Ascending aorta (tissue), 2 donors: ENCODE data around the gene SS18. TPM values are rescaled to one million over a fixed set of nuclear protein-coding genes. Genes with fewer than 3 reads are reported as not detected.

Source experiments
- DNase-seq, 2 donors: peaks; one replicate each; pipeline ENCODE4 v3.0.0-alpha.2; 2019; ENCODE audit warnings: low spot score in 2 of 2
- H3K27ac ChIP-seq, 2 donors: fragments of 200-600 bp; sonication (generic); one replicate each; pipeline ENCODE4 v1.5.1; 2016 to 2017; ENCODE audit warnings: mild to moderate bottlenecking in 1 of 2
- H3K27me3 ChIP-seq: fragments of 200-600 bp; sonication (generic); one replicate; pipeline ENCODE4 v1.5.1; 2017
- H3K36me3 ChIP-seq, 2 donors: fragments of 200-600 bp; sonication (generic); one replicate each; pipeline ENCODE4 v1.5.1; 2016
- H3K4me1 ChIP-seq, 2 donors: fragments of 200-600 bp; sonication (generic); one replicate each; pipeline ENCODE4 v1.5.1; 2016 to 2017; ENCODE audit warnings: mild to moderate bottlenecking in 1 of 2
- H3K4me3 ChIP-seq, 2 donors: fragments of 200-600 bp; sonication (generic); one replicate each; pipeline ENCODE4 v1.5.1; 2016 to 2017; ENCODE audit warnings: mild to moderate bottlenecking in 1 of 2
- H3K9me3 ChIP-seq, 2 donors: fragments of 200-600 bp; sonication (generic); one replicate each; pipeline ENCODE4 v1.5.1; 2016
- CTCF ChIP-seq, 3 experiments: fragments of 200-600 bp in 2 of 3; fragments of 450-650 bp in 1 of 3; sonication (generic) in 2 of 3; IDR thresholded peaks; one replicate each; pipeline ENCODE4 v1.5.1; 2016 to 2019; ENCODE audit warnings: antibody characterized with exemption in 3 of 3, mild to moderate bottlenecking in 1 of 3, moderate library complexity in 1 of 3
- intact Hi-C: fragments of 100-400 bp; cut with DNase I; formaldehyde crosslinking; loops from one replicate; pipeline ENCODE4 v1.15.1; 2023
- total RNA-seq: library from RNA; depleted of rRNA; stranded (reverse); fragments of >200 nt; gene quantifications from one replicate; pipeline ENCODE4 v1.1.0, GENCODE V29; 2016

SS18 gene
- total RNA-seq, 1 donor from 2014 or later = 31.0 TPM

GRCh38 chr18:26091047-26091630 lies 726 bp upstream of the SS18 start:
- TF ChIP-seq CTCF (IDR thresholded peaks at IDR 0.05) = no peak
- Histone ChIP-seq H3K9me3 (no peaks in the 10 kb centered on the region), H3K36me3 (peaks cover 6 to 9% of the 10 kb centered on the region in 2 donors), H3K4me1 (peaks cover 0 to 13% of the 10 kb centered on the region in 2 donors), H3K4me3 (peak overlapping the region; percentile 79 to 94), H3K27me3 (no peaks in the 10 kb centered on the region), H3K27ac (peak overlapping the region; percentile 97 to 99)
- peak in 1 of 2 donors; percentile 81 for DNase-seq
- intact Hi-C loops = loop anchor here (2.0 to 5.0 kb wide), 3 partner anchors 456 to 744 kb away; partner anchors contain the start of gene KCTD1

GRCh38 chr18:26089293-26090129 lies 902 bp downstream of the SS18 start:
- Histone ChIP-seq H3K36me3 (peaks cover 9 to 21% of the 10 kb centered on the region in 2 donors), H3K4me3 (peak overlapping the region; percentile 79 to 94), H3K27ac (peak overlapping the region; percentile 97 to 99), H3K9me3 (no peaks in the 10 kb centered on the region), H3K27me3 (no peaks in the 10 kb centered on the region), H3K4me1 (peaks cover 0 to 13% of the 10 kb centered on the region in 2 donors)
- DNase-seq = no peak
- intact Hi-C loops = loop anchor here (1.0 to 5.0 kb wide), 4 partner anchors 137 to 742 kb away; partner anchors contain the start of genes KCTD1 and TAF4B
- no peak for TF ChIP-seq CTCF (IDR thresholded peaks at IDR 0.05)

GRCh38 chr18:26088487-26088886 lies 1.9 kb downstream of the SS18 start:
- intact Hi-C loops = no loop called here
- Histone ChIP-seq H3K36me3 (peaks cover 9 to 30% of the 10 kb centered on the region in 2 donors), H3K4me3 (peak overlapping the region; percentile 79 to 94), H3K27me3 (no peaks in the 10 kb centered on the region), H3K27ac (no peak overlapping the region), H3K4me1 (peaks cover 0 to 13% of the 10 kb centered on the region in 2 donors), H3K9me3 (no peaks in the 10 kb centered on the region)
- DNase-seq = no peak
- TF ChIP-seq CTCF (IDR thresholded peaks at IDR 0.05) = no peak

GRCh38 chr18:26086959-26087358 lies 3.5 kb downstream of the SS18 start:
- intact Hi-C loops = no loop called here
- peaks cover 0 to 13% of the 10 kb centered on the region in 2 donors for H3K4me1 ChIP-seq
- H3K9me3 ChIP-seq = no peaks in the 10 kb centered on the region
- no peak overlapping the region for H3K4me3 ChIP-seq
- DNase-seq = no peak
- TF ChIP-seq CTCF (IDR thresholded peaks at IDR 0.05) = no peak
- peaks cover 9 to 37% of the 10 kb centered on the region in 2 donors for H3K36me3 ChIP-seq
- H3K27me3 ChIP-seq = no peaks in the 10 kb centered on the region
- no peak overlapping the region for H3K27ac ChIP-seq

- intact Hi-C loops = no loop called here
- no peak overlapping the region for H3K27ac ChIP-seq
Measured at GRCh38 chr18:26085056-26085455, 5.4 kb downstream of the SS18 start.

More at GRCh38 chr18:26085056-26085455, 5.4 kb downstream of the SS18 start:
- H3K36me3 ChIP-seq = peaks cover 9 to 46% of the 10 kb centered on the region in 2 donors
- DNase-seq = no peak
- no peak overlapping the region for H3K4me3 ChIP-seq
- TF ChIP-seq CTCF (IDR thresholded peaks at IDR 0.05) = no peak
- H3K27me3 ChIP-seq = no peaks in the 10 kb centered on the region
- H3K9me3 ChIP-seq = no peaks in the 10 kb centered on the region
- peaks cover 0 to 8% of the 10 kb centered on the region in 2 donors for H3K4me1 ChIP-seq
